ENCODE results near the gene ACTR8. TPM values are rescaled to one million over a fixed set of nuclear protein-coding genes. Genes with fewer than 3 reads are reported as not detected.

The ACTR8 gene
- total RNA-seq, 3 donors from 2014 or later: 20.0 to 29.0 (median 22.6) TPM

- DNase-seq (ENCODE audit: low spot score in 2 of 2): peak in 1 of 2 donors; percentile 19
These were observed 61.0 kb downstream of the ACTR8 start for GRCh38 chr3:53820756-53821580.

DNA sequence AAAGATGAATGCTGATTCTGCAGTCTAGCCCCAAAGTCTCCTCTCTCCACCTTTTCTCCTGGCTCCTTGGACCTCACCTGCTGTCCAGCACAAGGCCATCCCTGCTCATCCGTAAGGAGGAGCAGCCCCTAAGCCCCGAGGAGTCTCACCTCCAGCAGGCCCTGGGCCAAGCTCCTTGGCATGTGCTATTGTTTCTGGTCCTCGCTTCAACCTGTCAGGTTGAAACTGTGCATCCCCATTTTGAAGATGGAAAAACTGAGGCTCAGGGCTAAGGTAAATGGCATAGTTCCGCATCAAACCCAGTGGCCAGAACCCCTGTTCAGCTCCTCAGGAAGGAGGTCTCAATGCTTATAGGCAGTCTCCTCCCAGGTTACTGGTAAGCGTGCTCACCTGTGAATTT is 61.9 kb downstream of the ACTR8 start:
- peaks cover 5% of the 10 kb centered on the region for H3K36me3 ChIP-seq
- intact Hi-C loops (cut with DNase I; ENCODE audit: low total_unique reads): no loop called here
- no peaks in the 10 kb centered on the region for H3K27me3 ChIP-seq
- H3K4me3 ChIP-seq: no peak overlapping the region
- no peaks in the 10 kb centered on the region for H3K9me3 ChIP-seq
- H3K4me1 ChIP-seq: no peaks in the 10 kb centered on the region
- no peak overlapping the region for H3K27ac ChIP-seq
- TF ChIP-seq POLR2A (IDR thresholded peaks at IDR 0.05) (no peak), POLR2AphosphoS5 (IDR thresholded peaks at IDR 0.05) (no peak)
- TF ChIP-seq, protein P1, sequence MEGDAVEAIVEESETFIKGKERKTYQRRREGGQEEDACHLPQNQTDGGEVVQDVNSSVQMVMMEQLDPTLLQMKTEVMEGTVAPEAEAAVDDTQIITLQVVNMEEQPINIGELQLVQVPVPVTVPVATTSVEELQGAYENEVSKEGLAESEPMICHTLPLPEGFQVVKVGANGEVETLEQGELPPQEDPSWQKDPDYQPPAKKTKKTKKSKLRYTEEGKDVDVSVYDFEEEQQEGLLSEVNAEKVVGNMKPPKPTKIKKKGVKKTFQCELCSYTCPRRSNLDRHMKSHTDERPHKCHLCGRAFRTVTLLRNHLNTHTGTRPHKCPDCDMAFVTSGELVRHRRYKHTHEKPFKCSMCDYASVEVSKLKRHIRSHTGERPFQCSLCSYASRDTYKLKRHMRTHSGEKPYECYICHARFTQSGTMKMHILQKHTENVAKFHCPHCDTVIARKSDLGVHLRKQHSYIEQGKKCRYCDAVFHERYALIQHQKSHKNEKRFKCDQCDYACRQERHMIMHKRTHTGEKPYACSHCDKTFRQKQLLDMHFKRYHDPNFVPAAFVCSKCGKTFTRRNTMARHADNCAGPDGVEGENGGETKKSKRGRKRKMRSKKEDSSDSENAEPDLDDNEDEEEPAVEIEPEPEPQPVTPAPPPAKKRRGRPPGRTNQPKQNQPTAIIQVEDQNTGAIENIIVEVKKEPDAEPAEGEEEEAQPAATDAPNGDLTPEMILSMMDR (IDR thresholded peaks at IDR 0.05): no peak
- no peak for DNase-seq (ENCODE audit: low spot score in 2 of 2)

More at GRCh38 chr3:53820756-53821580, 61.0 kb downstream of the ACTR8 start:
- TF ChIP-seq, protein P1 (IDR thresholded peaks at IDR 0.05): no peak
- no peak for TF ChIP-seq POLR2AphosphoS5 (IDR thresholded peaks at IDR 0.05)
- TF ChIP-seq POLR2A (IDR thresholded peaks at IDR 0.05): no peak
- H3K4me3 ChIP-seq: no peak overlapping the region
- no peaks in the 10 kb centered on the region for H3K9me3 ChIP-seq
- H3K27ac ChIP-seq: no peak overlapping the region
- peaks cover 5% of the 10 kb centered on the region for H3K36me3 ChIP-seq
- H3K4me1 ChIP-seq: no peaks in the 10 kb centered on the region
- intact Hi-C loops (cut with DNase I; ENCODE audit: low total_unique reads): no loop called here
- H3K27me3 ChIP-seq: no peaks in the 10 kb centered on the region

- intact Hi-C loops (cut with DNase I; ENCODE audit: low total_unique reads): no loop called here
- Histone ChIP-seq H3K4me3 (no peak overlapping the region), H3K27me3 (no peaks in the 10 kb centered on the region), H3K4me1 (no peaks in the 10 kb centered on the region), H3K36me3 (peaks cover 5% of the 10 kb centered on the region), H3K27ac (no peak overlapping the region), H3K9me3 (no peaks in the 10 kb centered on the region)
- TF ChIP-seq, protein P1 (IDR thresholded peaks at IDR 0.05): no peak
- no peak for TF ChIP-seq POLR2AphosphoS5 (IDR thresholded peaks at IDR 0.05)
- TF ChIP-seq POLR2A (IDR thresholded peaks at IDR 0.05): no peak
- DNase-seq (ENCODE audit: low spot score in 2 of 2): no peak
These were observed 62.6 kb downstream of the ACTR8 start for GRCh38 chr3:53819163-53819868.

- Histone ChIP-seq H3K27me3 (no peaks in the 10 kb centered on the region), H3K36me3 (peaks cover 5% of the 10 kb centered on the region), H3K4me1 (no peaks in the 10 kb centered on the region), H3K4me3 (no peak overlapping the region), H3K9me3 (no peaks in the 10 kb centered on the region), H3K27ac (no peak overlapping the region)
- intact Hi-C loops (cut with DNase I; ENCODE audit: low total_unique reads): no loop called here
- DNase-seq (ENCODE audit: low spot score in 2 of 2): no peak
- TF ChIP-seq POLR2AphosphoS5 (IDR thresholded peaks at IDR 0.05): no peak
- TF ChIP-seq POLR2A (IDR thresholded peaks at IDR 0.05): no peak
- TF ChIP-seq, protein P1 (IDR thresholded peaks at IDR 0.05): no peak
These were observed 63.5 kb downstream of the ACTR8 start for GRCh38 chr3:53818221-53819162.
